DLD1 (cell line): Measurements from ENCODE around the gene PHB1.
"Not testable (repeated sequence)": the region's sequence is repeated elsewhere in the genome, so short reads cannot be mapped to it uniquely, and the experiment has no call there.

Experiments used
- in situ Hi-C: cut with HindIII; loops from 2 replicates; pipeline ENCODE4 v1.10.0; 2017; ENCODE audit warnings: low sequenced_read_pairs

Gene PHB1

GRCh38 chr17:49406421-49407061 lies 8.1 kb downstream of the PHB1 start:
- in situ Hi-C loops, result no loop called here

- in situ Hi-C loops, result no loop called here
Observed at GRCh38 chr17:49404906-49405305, 9.8 kb downstream of the PHB1 start.

GRCh38 chr17:49404361-49404760 lies 10.3 kb downstream of the PHB1 start:
- in situ Hi-C loops, result no loop called here

GRCh38 chr17:49403514-49404289 lies 11.0 kb downstream of the PHB1 start:
- in situ Hi-C loops, result no loop called here

GRCh38 chr17:49402706-49403105 lies 12.0 kb downstream of the PHB1 start:
- in situ Hi-C loops, result no loop called here

- in situ Hi-C loops, result no loop called here
Observed at GRCh38 chr17:49401971-49402611, 12.6 kb downstream of the PHB1 start.

- in situ Hi-C loops, result no loop called here
Observed at GRCh38 chr17:49399995-49400394, 14.7 kb downstream of the PHB1 start.

GRCh38 chr17:49397586-49397985 lies 17.1 kb downstream of the PHB1 start:
- in situ Hi-C loops, result no loop called here

GRCh38 chr17:49393491-49394255 lies 21.0 kb downstream of the PHB1 start:
- in situ Hi-C loops, result no loop called here

- in situ Hi-C loops, result no loop called here
Observed at GRCh38 chr17:49390548-49391324, 23.9 kb downstream of the PHB1 start.

- in situ Hi-C loops, result not testable (repeated sequence)
Observed at GRCh38 chr17:49389514-49390347, 25.0 kb downstream of the PHB1 start.

- in situ Hi-C loops, result no loop called here
Observed at GRCh38 chr17:49388692-49389513, 25.8 kb downstream of the PHB1 start.

- in situ Hi-C loops, result no loop called here
Observed at GRCh38 chr17:49388290-49388640, 26.4 kb downstream of the PHB1 start.

- in situ Hi-C loops, result no loop called here
Observed at GRCh38 chr17:49387498-49388289, 27.0 kb downstream of the PHB1 start.

- in situ Hi-C loops, result no loop called here
Observed at GRCh38 chr17:49386373-49386772, 28.3 kb downstream of the PHB1 start.

- in situ Hi-C loops, result no loop called here
Observed at GRCh38 chr17:49384951-49385350, 29.7 kb downstream of the PHB1 start.

- in situ Hi-C loops, result no loop called here
Observed at GRCh38 chr17:49383060-49383459, 31.6 kb downstream of the PHB1 start.

- in situ Hi-C loops, result no loop called here
Observed at GRCh38 chr17:49382556-49382955, 32.1 kb downstream of the PHB1 start.
